Stimulated activated CD4-positive, alpha-beta T cell treated with anti-CD3 and anti-CD28 coated beads, Interleukin-2, amount 100 ng/mL, for 24 hours (primary cell): ENCODE data around the gene RELT.
A peak's percentile ranks its signal among the peaks of the same experiment; 100 is the strongest.

ENCODE experiments used
- DNase-seq, 2 donors: peaks; one replicate each; pipeline ENCODE4 v3.0.0-alpha.2; 2020

The RELT gene

DNA sequence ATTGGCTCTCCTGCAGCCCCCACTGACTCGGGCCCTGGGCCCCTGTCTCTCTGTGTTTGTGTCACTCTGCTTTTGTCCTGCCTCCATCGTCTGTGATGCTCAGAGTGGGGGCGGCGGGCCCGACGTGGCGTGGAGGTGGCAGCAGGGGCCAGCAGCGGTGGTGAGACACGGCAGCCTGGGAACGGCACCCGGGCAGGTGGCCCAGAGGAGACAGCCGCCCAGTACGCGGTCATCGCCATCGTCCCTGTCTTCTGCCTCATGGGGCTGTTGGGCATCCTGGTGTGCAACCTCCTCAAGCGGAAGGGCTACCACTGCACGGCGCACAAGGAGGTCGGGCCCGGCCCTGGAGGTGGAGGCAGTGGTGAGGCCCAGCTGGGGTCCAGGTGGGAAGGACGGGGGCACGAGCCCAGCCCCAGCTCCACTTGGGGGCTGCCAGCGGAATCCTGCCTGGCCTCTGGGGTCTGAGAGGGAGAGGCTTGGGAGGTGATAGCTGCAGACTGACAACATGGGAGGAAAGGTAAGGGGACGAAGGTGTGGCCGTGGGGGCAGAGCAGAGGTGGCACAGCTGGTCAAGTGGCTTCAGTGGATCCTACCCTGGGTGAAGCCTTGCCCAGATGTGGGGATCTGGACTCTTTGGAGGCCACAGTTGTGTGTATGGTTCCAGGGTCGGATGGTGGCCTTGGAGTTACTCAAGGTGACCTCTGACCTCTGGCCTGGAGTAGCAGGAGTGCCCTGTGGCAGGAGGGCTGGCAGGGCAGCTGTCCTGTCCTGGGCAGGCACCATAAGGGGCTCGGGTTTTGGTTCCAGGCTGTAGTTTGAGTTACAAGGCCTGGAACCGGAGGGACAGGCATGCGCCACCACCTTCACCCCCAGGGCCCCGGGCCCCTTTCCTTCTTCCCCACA, 16.2 kb downstream of the RELT start:
- no peak for DNase-seq

DNA sequence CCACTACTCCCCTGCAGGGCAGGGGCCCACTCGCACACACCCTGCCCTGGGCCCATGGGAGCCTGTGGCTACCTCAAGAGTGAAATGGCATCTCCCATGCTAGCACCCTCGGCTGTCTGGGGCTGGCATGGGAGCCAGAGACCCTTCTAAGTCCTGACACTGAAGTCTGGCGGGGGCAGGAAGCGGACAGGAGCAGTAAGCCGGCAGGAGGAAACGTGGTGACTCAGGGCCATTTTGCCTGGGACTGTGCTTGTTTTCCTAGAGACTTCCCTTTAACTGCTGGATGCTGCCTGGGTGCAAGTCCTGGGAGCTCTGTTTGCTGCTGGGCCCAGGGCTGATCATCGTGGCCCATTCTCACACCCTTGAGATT, 16.8 kb downstream of the RELT start:
- no peak for DNase-seq

DNA sequence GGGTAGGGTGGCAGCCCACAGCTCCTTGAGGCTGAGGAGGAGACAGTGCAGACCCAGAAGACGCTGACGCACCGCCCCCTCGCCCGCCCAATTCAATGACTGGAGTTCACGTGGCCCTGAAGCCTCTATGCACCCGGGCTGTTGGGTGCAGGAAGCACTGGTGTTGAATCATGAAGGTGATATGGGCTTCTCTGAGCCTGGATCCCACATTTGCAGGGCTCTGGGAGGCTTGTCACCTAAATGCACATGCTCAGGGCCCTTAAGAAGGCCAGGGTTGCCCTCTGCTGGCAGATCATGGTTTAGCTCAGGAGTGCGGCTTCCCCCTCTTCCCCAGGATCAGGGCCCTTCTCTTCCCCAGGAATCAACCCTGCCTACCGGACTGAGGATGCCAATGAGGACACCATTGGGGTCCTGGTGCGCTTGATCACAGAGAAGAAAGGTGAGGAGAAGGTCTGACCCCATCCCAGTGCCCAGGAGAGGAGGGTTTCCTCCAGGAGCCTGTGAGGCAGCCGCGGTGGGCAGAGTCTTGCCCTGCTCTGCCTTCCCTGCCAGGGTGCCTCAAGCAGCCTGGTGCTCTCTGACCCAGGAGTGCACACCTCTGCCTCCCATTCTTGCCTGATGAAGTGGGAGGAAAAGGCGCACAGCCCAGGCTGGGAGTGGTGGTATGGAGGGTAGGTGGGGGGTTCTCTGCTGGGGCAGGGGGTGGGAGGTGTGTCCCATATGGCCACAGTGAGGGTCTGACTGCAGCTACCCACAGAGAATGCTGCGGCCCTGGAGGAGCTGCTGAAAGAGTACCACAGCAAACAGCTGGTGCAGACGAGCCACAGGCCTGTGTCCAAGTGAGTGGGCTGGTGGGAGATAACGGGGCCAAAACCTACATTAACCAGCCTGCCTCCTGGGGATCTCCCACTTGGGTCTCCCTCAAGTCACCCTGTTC, 17.5 kb downstream of the RELT start:
- DNase-seq, result peak; percentile 68 to 72

DNA sequence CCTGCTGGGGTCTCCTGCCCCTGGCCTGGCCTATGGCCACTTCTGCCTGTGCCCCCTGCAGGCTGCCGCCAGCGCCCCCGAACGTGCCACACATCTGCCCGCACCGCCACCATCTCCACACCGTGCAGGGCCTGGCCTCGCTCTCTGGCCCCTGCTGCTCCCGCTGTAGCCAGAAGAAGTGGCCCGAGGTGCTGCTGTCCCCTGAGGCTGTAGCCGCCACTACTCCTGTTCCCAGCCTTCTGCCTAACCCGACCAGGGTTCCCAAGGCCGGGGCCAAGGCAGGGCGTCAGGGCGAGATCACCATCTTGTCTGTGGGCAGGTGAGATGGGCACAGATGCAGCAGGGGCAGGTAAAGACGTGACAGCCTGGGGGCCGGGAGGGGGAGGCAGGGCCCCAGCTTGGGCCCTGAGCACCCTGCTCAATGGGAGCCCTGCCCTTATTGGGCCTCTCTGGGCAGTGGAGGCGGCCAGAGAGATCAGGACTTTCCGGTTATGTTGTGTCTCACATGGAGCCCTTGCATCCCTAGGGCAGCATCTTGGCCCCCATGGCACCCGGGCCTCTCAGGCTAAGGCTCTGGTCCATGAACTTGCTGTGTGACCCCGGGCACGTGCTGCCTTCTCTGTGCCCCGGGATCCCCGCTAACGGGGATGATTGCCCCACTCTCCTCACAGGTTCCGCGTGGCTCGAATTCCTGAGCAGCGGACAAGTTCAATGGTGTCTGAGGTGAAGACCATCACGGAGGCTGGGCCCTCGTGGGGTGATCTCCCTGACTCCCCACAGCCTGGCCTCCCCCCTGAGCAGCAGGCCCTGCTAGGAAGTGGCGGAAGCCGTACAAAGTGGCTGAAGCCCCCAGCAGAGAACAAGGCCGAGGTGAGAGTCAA, 18.5 kb downstream of the RELT start:
- DNase-seq, result no peak

DNA sequence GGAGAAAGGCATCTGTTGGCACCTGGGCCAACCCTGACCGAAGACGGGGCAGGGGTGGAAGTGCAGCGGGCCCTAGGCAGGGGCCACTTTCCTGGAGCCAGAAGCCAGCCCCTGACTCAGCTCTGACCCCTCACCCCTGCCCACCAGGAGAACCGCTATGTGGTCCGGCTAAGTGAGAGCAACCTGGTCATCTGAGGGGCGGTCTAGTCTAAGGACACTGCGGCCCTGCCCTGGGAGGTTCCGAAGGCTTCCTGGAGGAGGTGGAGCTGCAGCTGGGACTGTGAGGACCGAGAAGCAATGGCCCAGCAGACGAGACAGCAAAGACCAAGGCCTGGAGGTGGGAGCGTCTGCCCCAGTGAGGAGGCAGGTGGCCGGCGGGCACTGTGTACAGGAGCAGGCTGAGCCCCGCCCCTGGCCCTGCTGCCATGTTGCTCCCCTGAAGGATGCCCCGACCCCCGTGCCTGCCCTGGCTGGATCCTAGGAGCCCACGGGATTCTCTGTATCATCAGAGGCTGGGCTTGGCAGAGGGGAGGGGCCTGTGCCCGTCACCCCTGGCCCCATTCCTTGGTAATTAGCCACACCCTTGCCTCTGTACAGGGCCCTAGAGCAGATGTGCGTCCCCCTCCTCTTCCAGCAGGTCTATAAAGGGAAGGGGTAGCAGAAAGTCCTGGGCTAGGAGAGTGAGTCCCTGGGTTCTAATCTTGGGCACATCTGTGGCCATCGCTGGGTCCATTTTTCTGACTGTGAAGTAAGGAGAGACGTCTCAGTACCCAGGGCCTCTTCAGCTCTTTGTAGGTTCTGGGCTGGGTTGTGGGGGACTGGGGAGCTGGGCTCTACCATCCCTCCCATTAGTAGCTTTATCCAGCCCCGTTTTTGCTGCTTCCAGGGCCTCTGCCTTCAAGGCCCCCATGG, 19.4 kb downstream of the RELT start:
- no peak for DNase-seq

DNA sequence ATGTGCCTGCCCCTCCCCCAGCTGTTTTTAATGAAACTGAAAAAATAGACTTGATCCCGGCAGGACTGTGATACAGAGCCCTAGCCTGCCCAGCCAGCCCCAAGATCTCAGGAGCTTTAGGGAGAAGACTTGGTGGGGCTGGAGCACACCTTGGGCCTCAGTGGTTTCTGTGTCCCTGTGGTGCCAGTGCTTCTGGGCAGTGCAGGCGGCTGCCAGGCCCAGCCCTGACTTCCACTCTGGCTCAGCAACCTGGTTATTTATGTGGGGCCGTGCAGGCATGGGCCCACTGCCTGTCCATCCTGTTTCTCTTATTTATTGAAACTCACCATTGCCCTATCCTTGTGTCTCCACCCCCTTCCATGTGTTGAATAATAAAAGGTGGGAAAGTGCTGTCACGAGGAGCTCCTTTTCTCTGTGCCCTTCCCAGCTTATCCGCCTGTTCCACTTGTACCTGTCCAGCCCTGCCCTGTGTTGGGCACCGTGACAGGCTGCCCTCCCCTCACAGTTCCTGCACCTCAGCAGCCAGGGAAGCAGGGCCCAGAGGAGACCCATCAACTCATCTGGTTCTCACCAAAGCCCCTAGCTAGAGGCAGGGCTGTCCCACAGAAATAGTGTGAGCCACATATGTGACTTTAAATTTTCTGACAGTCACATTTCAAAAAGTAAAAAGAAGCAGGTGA, 20.2 kb downstream of the RELT start:
- no peak for DNase-seq

DNA sequence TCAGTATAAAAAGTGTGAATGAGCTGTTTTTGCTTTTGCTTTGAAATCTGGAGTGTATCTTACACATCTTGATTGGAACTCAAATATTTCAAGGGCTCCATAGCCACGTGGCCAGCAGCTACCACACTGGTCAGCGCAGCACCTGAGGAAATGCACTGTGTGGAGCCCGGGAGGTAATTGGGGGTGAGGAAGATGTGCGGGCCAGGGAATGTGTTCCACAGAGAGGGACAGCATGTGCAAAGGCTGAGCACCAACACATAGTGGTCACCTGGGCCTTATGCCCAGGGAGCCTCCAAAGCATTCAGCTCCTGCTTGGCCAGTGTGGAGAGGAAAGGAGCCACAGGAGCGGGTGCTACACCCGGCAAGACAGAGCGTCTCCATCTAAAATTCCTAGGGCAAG, 20.8 kb downstream of the RELT start:
- no peak for DNase-seq

DNA sequence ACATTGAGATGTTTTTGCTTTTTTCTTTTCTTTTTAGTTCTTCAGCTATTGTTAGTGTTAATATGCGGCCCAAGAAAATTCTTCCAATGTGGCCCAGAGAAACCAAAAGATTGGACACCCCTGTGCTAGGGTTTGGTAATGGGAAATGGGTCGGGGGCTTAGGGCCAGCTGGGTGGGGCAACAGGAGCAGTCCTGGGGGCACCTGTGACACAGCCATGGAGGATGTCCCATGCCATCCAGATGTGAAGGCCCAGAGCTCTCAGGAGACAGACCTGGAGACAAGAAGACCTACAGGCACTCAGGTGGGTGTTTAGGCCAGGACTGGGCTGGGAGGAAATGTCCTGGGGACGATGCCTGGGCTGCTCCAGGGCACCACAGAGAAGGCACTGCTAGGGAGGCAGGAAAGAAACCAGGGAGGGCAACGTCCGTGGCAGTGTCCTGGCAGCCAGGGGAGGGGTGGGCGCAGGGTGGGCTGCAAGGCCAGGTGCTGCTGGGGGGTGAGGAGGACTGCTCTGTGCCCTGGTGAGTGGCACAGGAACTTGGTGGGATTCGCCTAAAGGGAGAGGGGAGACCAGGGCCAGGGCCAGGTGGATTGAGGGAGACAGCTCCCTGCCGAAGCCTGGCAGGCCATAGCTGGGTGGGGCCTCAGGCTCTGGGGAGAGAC, 21.4 kb downstream of the RELT start:
- DNase-seq, result no peak

DNA sequence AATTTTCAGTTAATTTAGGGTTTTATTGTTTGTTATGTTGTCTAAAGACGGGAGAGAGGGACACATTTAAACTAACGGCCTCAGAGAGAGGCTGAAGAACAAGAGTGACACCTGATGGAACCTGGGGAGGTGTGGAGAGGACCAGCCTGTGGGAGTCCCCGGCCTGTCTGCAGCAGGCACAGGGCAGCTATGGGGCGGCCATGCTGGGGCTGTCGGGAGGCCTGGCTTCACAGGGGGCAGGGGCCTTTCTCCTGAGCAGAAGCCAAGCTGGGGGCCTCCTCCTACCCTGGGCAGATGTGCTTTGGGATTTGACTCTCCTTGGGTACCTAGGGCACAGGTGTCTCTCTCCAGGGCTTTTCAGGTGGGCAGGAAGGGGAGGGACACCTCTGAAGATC, 21.9 kb downstream of the RELT start:
- DNase-seq, result no peak

DNA sequence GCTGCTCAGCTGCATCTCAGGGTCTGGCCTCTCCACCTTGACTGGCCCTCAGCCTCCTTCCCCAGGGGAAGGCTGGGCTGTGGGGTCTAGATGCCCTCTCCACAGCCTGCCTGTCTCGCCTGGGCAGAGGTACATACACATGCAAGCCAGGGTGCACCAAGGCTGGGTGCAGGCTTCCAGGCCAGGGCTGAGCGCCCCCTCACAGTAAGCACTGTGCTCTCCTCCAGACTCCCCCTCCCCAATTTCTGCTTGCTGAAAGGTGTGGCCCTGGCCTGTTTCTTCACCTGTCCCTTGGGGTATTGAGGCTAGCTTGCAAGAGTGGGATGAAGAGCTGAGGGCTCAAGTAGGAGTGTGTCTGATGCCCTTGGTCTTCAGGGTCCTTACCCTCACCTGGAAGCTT, 22.5 kb downstream of the RELT start:
- no peak for DNase-seq

DNA sequence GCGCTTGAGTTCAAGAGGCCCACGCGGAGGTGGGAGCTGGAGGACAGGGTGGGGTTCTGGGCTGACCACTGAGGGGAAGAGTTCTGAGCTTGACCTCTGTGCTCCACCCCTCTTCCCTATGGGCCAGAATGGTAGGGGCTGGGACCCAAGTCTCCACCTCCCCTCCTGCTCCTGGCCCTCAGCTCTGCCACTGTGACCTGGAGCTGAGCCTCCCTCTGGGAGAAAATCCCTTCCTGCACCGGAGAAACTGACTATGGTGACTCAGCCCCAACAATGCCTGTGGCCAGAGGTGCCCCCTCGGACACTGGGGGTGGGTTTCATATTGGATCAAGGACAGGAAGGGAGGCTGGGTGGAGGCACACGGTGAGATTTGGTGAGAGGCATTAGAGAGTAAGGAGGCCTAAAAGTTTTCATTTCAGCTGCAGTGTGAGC, 23.0 kb downstream of the RELT start:
- no peak for DNase-seq

DNA sequence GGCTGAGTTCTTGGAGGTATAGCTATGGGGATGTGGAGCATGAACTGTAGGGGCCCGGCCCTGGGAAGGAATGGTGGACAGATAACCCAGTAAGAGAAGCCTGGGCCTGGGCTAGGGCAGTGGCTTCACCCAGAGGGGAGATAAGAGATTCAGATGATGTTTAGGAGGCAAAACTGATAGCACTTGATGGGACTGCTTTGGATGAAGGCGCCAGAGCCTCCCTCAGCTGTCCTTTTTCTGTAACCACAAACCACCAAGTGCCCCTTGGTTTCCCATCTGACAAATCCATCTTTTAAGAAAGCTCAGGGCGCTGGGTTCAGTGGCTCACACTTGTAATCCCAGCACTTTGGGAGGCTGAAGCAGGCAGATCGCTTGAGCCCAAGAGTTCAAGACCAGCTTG, 23.4 kb downstream of the RELT start:
- no peak for DNase-seq

DNA sequence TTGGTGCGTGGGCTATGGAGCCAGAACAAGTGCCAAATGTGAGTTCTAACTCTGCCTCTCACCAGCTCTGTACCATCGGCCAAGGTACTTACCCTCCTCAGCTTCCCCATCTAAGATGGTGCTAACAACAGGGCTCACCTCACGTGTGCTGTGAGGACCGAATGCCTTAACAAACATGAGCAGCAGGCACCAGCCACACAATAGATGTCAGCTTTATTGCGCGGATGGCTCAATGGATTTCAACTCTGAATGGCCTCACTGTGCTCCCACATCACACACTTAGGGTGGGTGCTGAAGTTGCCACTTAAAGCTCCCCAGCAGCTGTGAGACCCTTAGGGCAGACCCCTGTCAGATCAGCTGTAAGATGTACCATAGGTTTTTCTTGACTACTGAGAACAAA, 24.1 kb downstream of the RELT start:
- no peak for DNase-seq

DNA sequence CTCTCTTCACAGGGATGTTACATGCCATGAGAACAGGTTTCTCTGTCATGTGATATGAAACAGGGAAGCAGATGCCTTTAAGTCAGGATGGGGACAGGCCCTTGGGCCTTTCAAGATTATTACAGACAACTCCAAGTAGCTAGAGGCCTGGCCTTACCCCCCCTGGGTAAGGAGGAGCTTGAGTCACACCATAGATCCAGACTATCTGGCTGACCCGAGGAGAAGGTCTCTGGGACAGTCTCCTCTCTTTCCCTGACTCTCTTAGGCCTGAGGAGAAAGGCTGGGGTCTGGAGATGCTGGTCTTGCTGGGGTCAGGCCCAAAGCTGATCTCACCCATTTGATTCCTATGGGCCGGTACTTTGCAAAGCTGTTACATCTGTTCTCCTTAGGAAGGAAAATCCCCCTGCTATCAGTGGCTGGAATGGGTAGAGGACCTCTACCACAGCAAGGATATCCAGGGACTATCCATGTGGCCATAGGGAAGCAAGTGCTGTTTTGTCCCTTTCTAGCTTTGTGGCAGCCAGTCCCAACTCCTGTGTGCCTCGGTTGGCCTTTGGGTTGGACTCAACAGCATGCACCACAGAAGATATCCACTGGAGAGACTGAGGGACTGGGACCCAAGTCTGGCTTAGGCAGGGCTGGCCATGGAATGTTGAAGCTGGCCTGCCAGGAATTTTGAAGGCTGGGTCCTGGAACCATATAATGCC, 25.2 kb downstream of the RELT start:
- DNase-seq, result no peak

DNA sequence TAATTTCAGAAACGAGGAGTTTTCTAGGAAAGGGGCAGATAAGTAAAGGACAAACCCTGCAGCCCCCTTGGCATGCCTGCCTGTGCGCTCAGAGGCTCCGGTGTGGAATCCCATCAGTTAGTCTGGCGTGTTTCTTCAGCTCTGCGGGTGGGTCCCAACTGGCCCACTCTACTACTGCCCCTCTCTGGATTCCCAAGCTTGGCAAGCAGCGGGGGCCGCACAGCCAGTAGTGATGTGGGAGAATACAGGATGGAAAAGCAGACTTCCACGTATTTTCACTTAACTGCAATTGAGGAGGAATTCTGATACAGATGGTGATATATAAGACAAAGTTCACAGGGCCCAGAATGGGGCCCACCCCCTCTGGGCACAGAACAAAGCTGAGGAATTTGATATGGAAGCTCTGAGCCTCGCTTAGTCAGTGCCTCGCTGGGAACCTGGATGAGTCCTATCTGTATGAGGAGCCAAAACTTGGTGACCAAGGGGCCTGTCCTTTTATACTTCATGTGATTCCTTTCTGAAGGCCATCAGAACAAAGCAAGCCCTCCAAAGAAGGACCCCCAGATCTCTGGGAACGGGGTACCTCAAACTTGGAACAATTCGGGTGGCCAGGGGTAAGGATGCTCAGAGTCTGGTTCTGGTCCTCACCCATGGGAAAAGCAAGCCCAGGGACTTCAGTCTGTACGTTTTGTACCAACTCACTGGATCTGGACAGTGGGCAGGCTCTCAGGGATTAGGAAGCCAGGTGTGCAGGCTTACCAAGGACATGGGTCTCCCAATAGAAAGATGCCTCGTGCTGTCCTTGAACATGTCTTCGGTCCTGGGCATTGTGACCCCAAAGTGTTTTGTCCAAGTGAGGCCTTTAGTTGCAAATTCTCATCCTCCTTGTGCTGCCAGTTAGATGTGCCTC, 26.0 kb downstream of the RELT start:
- no peak for DNase-seq

DNA sequence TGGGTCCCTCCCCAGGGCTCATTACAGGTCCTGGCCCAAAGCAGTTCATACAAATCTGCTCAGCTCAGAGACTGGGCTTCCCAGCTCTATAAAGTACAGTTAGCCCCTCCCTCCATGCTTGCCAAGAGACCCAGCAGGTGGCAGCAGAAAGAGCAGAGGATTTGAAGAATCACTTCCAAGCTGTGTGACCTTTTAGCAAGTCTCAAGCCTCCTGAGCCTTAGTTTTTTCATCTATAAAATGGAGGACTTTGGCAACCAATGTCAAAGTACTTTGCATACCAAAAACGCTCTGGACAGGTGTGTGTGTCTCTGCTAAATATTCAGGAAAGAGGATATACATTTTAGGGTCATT, 26.6 kb downstream of the RELT start:
- no peak for DNase-seq

DNA sequence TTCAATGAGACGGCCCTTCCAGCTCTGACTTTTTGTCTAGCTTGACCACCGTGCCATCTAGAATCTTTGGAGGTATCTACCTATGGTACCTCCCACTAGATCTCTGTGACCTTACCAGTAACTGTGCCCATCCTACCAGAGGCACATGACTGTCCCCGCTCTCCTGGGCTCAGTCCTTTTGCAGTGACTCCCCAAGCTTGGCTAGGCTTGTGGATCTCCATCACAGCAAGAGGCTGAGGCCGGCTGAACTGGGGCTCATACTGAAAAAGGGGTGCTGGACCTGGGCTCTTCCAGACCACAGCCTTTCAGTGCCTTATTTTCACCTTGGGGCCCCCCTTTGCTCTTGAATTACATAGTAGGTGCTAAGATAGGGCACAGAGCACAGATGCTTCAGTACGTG, 27.3 kb downstream of the RELT start:
- no peak for DNase-seq

DNA sequence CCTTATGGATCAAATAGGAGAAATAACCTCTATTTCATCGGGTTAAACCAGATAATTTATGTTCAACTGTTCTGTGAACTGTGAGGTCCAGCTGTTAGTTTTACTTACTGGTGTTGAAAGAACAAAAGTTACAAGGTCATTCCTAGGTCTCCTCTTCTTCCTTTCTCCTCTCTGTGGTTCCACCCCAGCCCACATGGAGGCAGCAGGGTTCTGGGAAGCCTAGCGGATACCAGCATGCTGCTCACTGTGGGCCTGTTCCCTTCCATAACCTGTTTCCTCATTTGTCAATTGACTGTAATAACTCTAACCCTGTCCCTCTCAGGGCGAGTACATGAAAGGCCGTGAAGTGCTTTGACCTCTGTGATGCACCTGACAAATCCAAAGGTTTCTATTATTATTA, 27.8 kb downstream of the RELT start:
- DNase-seq, result no peak
